HepG2 (cell line): ENCODE results near the gene ITK. TPM values are rescaled to one million over a fixed set of nuclear protein-coding genes. Genes with fewer than 3 reads are reported as not detected.
A peak's percentile ranks its signal among the peaks of the same experiment; 100 is the strongest.

Source experiments
- AHR ChIP-seq: IDR thresholded peaks from 2 replicates; pipeline ENCODE4 v1.6.1; 2018; ENCODE audit warnings: missing genetic modification reagents, missing compliant biosample characterization
- ATF2 ChIP-seq: sonication (generic); formaldehyde crosslinking; IDR thresholded peaks from 2 replicates; pipeline ENCODE4 v1.4.0; 2020; ENCODE audit warnings: missing genetic modification reagents
- GABPB1 ChIP-seq: IDR thresholded peaks from 2 replicates; pipeline ENCODE4 v1.6.1; 2016; ENCODE audit warnings: mild to moderate bottlenecking, missing genetic modification reagents, moderate library complexity, missing compliant biosample characterization
- ISL2 ChIP-seq: sonication (generic); formaldehyde crosslinking; IDR thresholded peaks from 2 replicates; pipeline ENCODE4 v1.5.0; 2020; ENCODE audit warnings: missing genetic modification reagents
- MXI1 ChIP-seq: IDR thresholded peaks from 3 replicates; pipeline ENCODE4 v1.6.1; 2012; ENCODE audit warnings: low read depth, low read length, inconsistent platforms, borderline replicate concordance
- MYC ChIP-seq: sonication (generic); formaldehyde crosslinking; IDR thresholded peaks from 2 replicates; pipeline ENCODE4 v1.9.0; 2021; ENCODE audit warnings: missing genetic modification reagents, borderline replicate concordance
- NFATC3 ChIP-seq: sonication (generic); formaldehyde crosslinking; IDR thresholded peaks from 2 replicates; pipeline ENCODE4 v1.5.1; 2020; ENCODE audit warnings: mild to moderate bottlenecking, missing genetic modification reagents
- PHF21A ChIP-seq: sonication (generic); formaldehyde crosslinking; IDR thresholded peaks from 2 replicates; pipeline ENCODE4 v1.5.0; 2020; ENCODE audit warnings: mild to moderate bottlenecking, missing genetic modification reagents
- PRMT3 ChIP-seq: sonication (generic); formaldehyde crosslinking; IDR thresholded peaks from 2 replicates; pipeline ENCODE4 v1.8.1; 2022; ENCODE audit warnings: low read depth, mild to moderate bottlenecking, moderate library complexity, missing genetic modification reagents, borderline replicate concordance
- ZFP91 ChIP-seq: sonication (generic); formaldehyde crosslinking; IDR thresholded peaks from 2 replicates; pipeline ENCODE4 v1.9.0; 2022; ENCODE audit warnings: missing genetic modification reagents, mild to moderate bottlenecking, borderline replicate concordance
- ZFY ChIP-seq: sonication (generic); formaldehyde crosslinking; IDR thresholded peaks from 2 replicates; pipeline ENCODE4 v1.4.0; 2020; ENCODE audit warnings: missing genetic modification reagents
- ZNF205 ChIP-seq: IDR thresholded peaks from 2 replicates; pipeline ENCODE4 v1.6.1; 2018; ENCODE audit warnings: missing biosample characterization, missing genetic modification reagents
- ZNF251 ChIP-seq: sonication (generic); formaldehyde crosslinking; IDR thresholded peaks from 2 replicates; pipeline ENCODE4 v1.9.0; 2021; ENCODE audit warnings: mild to moderate bottlenecking, missing genetic modification reagents
- ZNF367 ChIP-seq: sonication (generic); formaldehyde crosslinking; IDR thresholded peaks from 2 replicates; pipeline ENCODE4 v1.4.0; 2020; ENCODE audit warnings: missing genetic modification reagents, borderline replicate concordance
- ZNF572 ChIP-seq: sonication (generic); formaldehyde crosslinking; IDR thresholded peaks from 2 replicates; pipeline ENCODE4 v1.5.1; 2020; ENCODE audit warnings: mild to moderate bottlenecking, missing genetic modification reagents
- ZNF670 ChIP-seq: sonication (generic); formaldehyde crosslinking; IDR thresholded peaks from 2 replicates; pipeline ENCODE4 v1.8.0; 2022; ENCODE audit warnings: mild to moderate bottlenecking, missing genetic modification reagents, borderline replicate concordance
- ZNF788 ChIP-seq: sonication (generic); formaldehyde crosslinking; IDR thresholded peaks from 2 replicates; pipeline ENCODE4 v1.5.0; 2020; ENCODE audit warnings: mild to moderate bottlenecking, missing genetic modification reagents, borderline replicate concordance
- polyA plus RNA-seq, 8 experiments: library from polyadenylated mRNA; depleted of rRNA in 3 of 8; stranded (reverse) in 7 of 8; unstranded in 1 of 8; fragments of >200 nt; fragmentation: Illumina TruSeq in 4 of 8; extraction: Trizol in 4 of 8; gene quantifications; 2 replicates each; pipeline versions ENCODE4 v1.2.1 to v1.2.3, GENCODE V29; 2011 to 2016; ENCODE audit warnings: low read depth in 4 of 8, missing spikeins in 1 of 8, mixed read lengths in 1 of 8; ENCODE audit not compliant: insufficient read depth in 1 of 8
- total RNA-seq, 5 experiments: library from RNA; depleted of rRNA; stranded (reverse); fragments of >200 nt; fragmentation: Illumina TruSeq; extraction: Trizol; gene quantifications; 2 replicates each; pipeline ENCODE4 v1.2.3, GENCODE V29; 2016; ENCODE audit warnings: low read depth in 1 of 5
- TF ChIP-seq, protein P1 (sequence below): sonication (generic); formaldehyde crosslinking; IDR thresholded peaks from 2 replicates; pipeline ENCODE4 v1.4.0; 2020; ENCODE audit warnings: mild to moderate bottlenecking, missing genetic modification reagents
- TF ChIP-seq, protein P2 (sequence below): sonication (generic); formaldehyde crosslinking; IDR thresholded peaks from 2 replicates; pipeline ENCODE4 v1.9.0; 2021; ENCODE audit warnings: missing genetic modification reagents, mild to moderate bottlenecking, borderline replicate concordance

Gene ITK
- total and polyA plus RNA-seq, 2 of the 13 experiments (the other 11 are each of a cell fraction or from before 2014, with no cell fraction given): 0.01 TPM; not detected in 1

DNA sequence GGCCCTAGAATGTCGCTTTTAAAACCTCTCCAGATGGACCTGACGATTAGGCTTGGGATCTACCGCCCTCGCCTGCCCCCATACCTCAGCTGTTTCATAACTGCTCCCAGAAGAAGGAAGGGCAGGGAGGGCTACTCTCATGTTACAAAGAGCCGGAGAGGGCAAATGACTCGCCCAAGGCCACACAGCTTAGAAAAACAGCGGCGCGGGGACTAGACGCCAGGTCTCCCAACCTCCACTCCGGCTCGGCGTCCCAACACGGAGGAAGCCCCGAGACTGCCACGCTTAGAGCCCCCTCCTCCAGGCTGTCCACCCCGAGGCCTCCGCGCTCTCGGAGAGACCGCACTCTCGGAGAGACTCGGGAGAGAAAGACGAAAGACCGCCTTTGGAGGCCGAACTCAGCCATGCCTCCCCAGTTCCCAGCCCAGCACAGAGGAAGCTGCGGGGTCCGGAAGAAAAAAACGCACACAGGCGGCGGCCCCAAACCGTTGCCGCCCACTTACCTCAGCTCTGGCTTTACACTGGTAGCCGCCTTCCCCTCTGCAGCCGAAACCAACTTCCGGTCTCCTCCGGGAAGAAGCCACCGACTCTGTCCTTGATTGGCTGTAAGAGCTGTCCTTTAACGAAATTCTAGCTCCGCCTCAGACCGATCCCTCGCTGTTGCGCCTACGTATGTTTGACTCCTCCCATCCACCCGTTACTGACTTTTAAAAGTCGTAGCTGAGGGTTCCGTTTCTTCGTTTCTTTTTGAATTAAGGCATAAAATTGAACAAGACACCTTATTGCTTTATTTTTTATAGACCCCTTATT is 38.1 kb upstream of the ITK start, which contains the start of gene MED7 (continued):
- TF ChIP-seq, protein P1, sequence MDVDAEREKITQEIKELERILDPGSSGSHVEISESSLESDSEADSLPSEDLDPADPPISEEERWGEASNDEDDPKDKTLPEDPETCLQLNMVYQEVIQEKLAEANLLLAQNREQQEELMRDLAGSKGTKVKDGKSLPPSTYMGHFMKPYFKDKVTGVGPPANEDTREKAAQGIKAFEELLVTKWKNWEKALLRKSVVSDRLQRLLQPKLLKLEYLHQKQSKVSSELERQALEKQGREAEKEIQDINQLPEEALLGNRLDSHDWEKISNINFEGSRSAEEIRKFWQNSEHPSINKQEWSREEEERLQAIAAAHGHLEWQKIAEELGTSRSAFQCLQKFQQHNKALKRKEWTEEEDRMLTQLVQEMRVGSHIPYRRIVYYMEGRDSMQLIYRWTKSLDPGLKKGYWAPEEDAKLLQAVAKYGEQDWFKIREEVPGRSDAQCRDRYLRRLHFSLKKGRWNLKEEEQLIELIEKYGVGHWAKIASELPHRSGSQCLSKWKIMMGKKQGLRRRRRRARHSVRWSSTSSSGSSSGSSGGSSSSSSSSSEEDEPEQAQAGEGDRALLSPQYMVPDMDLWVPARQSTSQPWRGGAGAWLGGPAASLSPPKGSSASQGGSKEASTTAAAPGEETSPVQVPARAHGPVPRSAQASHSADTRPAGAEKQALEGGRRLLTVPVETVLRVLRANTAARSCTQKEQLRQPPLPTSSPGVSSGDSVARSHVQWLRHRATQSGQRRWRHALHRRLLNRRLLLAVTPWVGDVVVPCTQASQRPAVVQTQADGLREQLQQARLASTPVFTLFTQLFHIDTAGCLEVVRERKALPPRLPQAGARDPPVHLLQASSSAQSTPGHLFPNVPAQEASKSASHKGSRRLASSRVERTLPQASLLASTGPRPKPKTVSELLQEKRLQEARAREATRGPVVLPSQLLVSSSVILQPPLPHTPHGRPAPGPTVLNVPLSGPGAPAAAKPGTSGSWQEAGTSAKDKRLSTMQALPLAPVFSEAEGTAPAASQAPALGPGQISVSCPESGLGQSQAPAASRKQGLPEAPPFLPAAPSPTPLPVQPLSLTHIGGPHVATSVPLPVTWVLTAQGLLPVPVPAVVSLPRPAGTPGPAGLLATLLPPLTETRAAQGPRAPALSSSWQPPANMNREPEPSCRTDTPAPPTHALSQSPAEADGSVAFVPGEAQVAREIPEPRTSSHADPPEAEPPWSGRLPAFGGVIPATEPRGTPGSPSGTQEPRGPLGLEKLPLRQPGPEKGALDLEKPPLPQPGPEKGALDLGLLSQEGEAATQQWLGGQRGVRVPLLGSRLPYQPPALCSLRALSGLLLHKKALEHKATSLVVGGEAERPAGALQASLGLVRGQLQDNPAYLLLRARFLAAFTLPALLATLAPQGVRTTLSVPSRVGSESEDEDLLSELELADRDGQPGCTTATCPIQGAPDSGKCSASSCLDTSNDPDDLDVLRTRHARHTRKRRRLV (CRISPR knock-in tag): 0 out of 2 replicates have a peak, but pooled peaks have one; percentile 53
- TF ChIP-seq ZNF251 (CRISPR knock-in tag) (no peak), ZNF367 (CRISPR knock-in tag) (no peak), ZFP91 (CRISPR knock-in tag) (peak; percentile 59; the same call in 1 of the 2 replicates), ZNF788 (CRISPR knock-in tag) (peak; percentile 39; the same call in 1 of the 2 replicates), ZNF572 (CRISPR knock-in tag) (no peak), ZNF670 (CRISPR knock-in tag) (peak; percentile 33; the same call in 1 of the 2 replicates), MYC (CRISPR knock-in tag) (peak; percentile 52; the same call in 1 of the 2 replicates), ZNF205 (CRISPR knock-in tag) (0 out of 2 replicates have a peak, but pooled peaks have one; percentile 59), ATF2 (CRISPR knock-in tag) (peak; percentile 66), PHF21A (CRISPR knock-in tag) (peak; percentile 45), AHR (CRISPR knock-in tag) (peak; percentile 82; the same call in 1 of the 2 replicates), GABPB1 (peak; percentile 96), ISL2 (CRISPR knock-in tag) (no peak), PRMT3 (CRISPR knock-in tag) (no peak), MXI1 (peak; percentile 47; the same call in 1 of the 3 replicates), ZFY (CRISPR knock-in tag) (peak; percentile 74), NFATC3 (no peak)
- TF ChIP-seq, protein P2, sequence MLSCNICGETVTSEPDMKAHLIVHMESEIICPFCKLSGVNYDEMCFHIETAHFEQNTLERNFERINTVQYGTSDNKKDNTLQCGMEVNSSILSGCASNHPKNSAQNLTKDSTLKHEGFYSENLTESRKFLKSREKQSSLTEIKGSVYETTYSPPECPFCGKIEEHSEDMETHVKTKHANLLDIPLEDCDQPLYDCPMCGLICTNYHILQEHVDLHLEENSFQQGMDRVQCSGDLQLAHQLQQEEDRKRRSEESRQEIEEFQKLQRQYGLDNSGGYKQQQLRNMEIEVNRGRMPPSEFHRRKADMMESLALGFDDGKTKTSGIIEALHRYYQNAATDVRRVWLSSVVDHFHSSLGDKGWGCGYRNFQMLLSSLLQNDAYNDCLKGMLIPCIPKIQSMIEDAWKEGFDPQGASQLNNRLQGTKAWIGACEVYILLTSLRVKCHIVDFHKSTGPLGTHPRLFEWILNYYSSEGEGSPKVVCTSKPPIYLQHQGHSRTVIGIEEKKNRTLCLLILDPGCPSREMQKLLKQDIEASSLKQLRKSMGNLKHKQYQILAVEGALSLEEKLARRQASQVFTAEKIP (CRISPR knock-in tag): no peak
